Hematopoietic multipotent progenitor cell treated with erythropoietin and hydrocortisone succinate and interleukin-3 and kit ligand, for 6 days (in vitro differentiated cells): Measurements from ENCODE around the gene KRT20.
"Not testable (repeated sequence)": the region's sequence is repeated elsewhere in the genome, so short reads cannot be mapped to it uniquely, and the experiment has no call there.

ENCODE experiments used
- DNase-seq: peaks from one replicate; pipeline ENCODE4 v3.0.0-alpha.2; 2015

The KRT20 gene

GRCh38 chr17:40884708-40885512 is at the start of gene KRT20:
KRT20 (minus strand) TSS chr17:40885242; CDS start chr17:40885185, 57 bp downstream.
- DNase-seq, result peak; percentile 19

DNA sequence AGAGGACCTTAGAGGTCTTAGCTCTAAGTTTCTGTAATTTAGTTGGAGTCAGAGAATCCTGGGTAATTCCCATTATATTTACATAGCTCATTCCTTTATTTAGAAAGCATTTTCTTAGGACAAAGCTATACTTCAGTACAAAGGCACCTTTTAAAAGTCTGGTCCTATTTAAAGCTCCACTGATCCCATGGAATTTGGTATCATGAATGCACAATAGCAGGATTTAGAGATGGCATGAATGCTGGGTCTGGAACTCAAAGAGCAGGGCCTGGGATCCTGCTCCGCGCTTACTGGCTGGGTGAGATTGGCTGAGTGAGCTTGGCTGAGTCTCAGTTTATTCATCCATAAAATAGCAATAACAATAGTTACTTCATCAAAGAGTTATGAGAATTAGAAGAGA is 47.6 kb upstream of the KRT20 start:
- DNase-seq, result no peak

DNA sequence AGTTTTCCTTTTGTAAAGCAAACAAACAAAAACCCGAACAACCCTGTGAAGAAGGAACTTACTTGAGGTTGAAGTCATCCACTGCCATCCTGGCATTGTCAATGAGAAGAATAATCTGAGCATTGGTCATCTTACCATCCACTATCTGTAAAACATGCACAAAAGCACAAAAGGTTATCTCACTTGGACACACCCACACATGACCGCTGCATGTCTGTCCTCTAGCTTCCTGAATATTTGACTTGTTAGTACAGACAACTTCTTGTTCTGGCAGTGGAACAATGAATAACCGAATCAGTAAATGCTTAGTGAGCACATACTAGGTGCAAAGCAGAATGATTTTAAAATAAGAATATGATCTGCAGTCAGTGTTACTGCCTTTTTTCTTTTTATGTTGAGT is 46.3 kb upstream of the KRT20 start:
- no peak for DNase-seq

- no peak for DNase-seq
Observed at GRCh38 chr17:40926341-40926740, 41.3 kb upstream of the KRT20 start.

DNA sequence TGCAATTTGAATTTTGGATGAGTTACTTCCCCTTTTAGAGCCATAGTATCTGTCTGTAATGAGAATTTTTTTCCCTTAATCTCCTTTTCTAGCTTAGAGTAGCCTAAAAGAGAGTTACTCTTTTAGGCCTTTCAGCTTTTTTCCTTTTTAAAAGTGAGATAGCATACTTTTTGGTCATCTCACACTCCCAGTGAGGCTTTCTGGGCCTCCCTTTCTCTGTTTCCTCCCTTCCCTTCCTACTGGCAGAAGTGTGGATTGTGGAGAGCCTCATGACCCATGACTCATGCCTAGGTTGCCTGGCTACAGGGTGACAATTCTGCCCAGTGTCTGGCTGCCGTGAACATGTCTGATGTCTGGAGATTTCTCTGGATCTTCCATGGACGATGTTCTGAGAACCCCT is 37.2 kb upstream of the KRT20 start:
- DNase-seq, result no peak

DNA sequence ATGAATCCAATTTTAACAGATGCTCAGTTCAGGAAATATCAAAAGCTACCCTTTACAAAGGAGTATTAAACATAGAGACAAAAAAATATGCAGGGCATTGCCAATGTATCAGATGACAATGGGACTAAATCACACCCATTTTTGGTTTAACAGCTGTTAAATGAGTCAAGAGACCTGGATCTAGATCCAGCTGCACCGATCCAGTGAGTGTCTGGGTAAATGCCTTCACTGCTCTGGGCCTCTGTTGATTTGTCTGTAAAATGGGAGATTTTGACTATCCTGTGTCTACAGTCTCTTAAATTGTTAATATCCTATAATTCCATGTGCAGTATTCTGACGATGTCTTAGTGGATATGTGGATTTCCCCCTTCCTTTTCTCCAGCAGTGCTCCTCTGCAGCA is 36.0 kb upstream of the KRT20 start:
- DNase-seq, result no peak

DNA sequence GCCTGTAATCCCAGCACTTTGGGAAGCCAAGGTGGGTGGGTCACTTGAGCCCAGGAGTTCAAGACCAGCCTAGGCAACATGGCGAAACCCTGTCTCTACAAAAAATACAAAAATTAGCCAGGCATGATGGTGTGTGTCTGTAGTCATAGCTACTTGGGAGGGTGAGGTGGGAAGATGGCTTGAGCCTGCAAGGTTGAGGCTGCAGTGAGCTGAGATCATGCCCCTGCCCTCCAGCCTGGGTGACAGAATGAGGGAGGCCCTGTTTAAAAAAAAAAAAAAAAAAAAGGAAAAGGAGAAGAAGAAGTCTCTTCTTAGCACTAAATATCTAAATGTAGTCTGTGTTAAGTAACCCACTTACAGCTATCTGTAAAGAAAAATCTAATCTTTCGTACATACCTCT is 32.1 kb upstream of the KRT20 start:
- DNase-seq, result not testable (repeated sequence)

- no peak for DNase-seq
Observed at GRCh38 chr17:40916366-40916765, 31.3 kb upstream of the KRT20 start.

DNA sequence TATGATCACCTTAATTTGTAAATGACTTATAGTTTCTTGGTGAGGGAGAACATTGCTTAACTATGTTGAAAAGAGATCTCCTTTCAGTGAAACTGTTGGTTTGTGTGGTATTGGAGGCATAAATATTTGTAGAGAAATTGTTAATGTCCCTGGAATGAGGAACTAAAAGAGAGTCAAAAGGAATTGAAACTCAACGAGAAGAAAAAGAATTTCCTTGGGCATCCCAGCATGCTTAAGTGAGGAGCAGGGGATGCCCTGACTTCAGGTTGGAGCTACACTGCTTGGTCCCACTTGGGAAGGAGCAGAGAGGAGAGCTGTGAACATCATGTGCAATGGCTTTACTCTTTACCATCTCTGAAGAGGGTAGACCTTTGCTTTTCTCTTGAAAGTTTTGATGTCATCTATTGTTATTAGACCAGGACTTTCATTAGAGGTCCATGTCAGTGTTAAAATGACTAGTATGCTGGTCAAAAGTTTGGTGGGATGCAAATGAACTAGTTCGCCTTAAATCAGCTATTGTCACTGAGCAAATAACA is 30.7 kb upstream of the KRT20 start:
- DNase-seq, result no peak

GRCh38 chr17:40915199-40915661 is 30.2 kb upstream of the KRT20 start:
- no peak for DNase-seq

DNA sequence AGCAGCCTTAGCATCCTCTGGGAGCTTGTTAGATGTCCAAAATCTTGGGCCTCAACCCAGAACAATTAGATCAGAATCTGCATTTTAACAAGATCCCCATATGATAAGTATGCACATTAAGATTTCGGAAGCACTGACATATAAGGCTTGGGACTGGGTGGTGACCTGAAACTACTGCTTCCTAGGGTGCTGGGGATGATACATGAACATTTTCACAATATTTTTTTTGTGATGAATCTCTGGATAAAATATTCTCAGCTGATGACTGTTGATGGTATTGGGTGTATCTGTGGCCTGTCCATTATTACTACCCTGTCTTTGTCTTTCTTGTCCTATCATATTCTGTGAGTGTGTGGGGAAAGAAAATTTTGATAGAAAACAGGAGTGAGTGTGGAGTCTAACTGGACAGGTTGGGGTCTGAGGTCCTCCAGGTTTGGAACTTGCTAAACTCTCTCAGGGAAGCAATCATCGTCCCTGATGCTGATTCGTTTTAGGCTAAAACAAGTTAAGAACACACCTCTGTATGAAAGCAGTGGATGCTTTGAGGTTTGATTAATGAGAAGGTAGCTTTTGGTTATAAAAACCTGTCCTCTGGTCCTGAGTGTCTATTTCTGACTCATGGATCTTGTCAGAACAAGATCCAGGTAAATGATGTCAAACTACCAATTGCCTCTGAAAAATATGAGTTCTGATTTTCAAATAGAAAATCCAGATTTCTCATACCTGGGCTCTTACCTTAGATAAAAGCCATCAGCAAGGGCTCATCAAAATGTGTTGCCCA is 29.2 kb upstream of the KRT20 start:
- no peak for DNase-seq

GRCh38 chr17:40912486-40913210 is 27.6 kb upstream of the KRT20 start:
- no peak for DNase-seq

GRCh38 chr17:40910441-40910841 is 25.4 kb upstream of the KRT20 start:
- DNase-seq, result no peak

- DNase-seq, result no peak
Observed at GRCh38 chr17:40909755-40910154, 24.7 kb upstream of the KRT20 start.

DNA sequence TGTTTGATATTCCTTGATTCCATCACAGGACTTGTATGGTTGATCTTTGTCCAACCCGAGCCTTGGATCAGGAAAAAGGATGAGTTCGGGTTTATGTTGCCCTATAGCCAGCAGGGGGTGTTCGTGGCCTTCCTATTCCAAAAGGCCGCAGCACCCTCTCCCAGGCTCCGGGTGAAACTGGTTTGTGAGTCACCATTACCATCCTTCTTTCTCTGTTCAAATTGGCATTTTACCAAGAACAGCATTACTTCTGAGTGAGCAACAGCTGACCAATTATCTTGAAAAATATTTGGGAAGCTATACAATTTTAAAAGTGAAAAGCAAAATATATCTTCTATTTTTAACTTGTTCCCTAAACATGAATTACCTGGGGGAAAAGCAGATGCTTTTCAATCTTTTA is 24.3 kb upstream of the KRT20 start:
- peak; percentile 88 for DNase-seq

DNA sequence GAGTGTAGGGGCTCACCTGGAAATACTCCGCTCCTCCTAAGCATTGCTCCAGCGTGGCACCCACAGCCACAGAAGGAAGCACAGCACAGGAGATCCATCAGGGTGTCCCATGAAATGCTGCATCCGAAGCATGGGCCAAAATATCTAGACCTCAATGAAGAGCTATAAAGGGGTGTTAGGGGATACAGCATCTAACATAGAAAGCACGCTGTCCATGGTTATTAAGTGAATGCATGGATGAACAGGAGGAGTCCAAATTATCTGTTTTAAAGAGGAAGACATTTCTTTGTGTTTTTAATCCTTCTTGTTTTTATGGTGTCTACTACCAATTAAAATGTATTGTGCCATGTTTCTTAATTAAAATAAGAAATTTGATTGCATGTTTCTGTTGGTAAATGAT is 21.6 kb upstream of the KRT20 start:
- no peak for DNase-seq

DNA sequence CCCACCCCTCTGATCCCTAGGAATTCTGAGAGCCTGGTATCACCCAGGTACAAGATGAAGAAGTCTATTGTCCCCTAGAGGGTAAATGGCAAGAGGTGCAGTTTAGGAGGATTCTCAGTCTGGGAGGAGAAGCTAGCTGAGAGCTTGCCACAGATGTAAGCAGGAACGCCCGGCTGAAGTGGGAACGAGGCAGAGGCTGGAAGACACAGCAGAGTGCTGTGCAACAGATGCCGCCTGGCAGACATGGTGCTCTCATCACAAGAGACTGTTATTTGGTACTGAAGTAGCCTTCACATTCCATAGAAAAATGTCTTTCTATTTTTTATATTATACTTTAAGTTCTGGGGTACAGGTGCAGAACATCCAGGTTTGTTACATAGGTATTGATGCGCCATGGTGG is 20.3 kb upstream of the KRT20 start:
- DNase-seq, result no peak

DNA sequence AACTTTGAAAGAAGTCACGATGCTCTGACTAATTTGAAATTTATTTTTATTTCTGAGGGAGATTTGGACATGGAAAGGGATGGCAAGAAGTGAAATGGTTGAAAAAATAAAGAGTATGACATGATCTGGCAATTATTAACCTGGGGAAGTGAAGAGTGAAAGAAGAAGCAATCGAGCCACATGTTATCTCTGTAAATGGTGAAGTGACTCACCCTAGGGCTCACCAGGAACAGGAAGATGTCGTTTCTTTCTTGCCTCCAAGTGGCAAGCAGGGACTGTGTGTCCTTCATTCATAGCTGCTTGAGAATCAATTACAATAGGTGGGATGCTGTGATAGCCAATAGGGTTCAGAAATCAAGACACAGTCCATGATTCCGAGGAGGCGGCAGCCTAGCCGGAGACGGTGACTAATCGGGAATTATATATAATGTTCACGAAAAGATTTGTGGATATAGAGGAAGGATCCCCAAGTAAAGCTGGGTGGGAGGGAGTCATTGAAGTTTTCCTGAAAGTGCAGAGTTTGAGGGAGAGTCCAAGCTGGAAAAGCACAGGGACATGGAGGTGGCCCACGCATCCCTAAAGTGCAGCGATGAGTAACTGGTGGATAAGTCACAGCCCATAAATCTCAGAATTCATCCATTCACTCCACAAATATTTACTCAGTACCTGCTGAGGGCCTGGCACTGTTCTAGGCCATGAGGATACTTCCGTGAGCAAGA is 18.2 kb upstream of the KRT20 start:
- DNase-seq, result no peak

GRCh38 chr17:40902498-40902897 is 17.5 kb upstream of the KRT20 start:
- DNase-seq, result no peak

GRCh38 chr17:40901981-40902474 is 17.0 kb upstream of the KRT20 start:
- no peak for DNase-seq

DNA sequence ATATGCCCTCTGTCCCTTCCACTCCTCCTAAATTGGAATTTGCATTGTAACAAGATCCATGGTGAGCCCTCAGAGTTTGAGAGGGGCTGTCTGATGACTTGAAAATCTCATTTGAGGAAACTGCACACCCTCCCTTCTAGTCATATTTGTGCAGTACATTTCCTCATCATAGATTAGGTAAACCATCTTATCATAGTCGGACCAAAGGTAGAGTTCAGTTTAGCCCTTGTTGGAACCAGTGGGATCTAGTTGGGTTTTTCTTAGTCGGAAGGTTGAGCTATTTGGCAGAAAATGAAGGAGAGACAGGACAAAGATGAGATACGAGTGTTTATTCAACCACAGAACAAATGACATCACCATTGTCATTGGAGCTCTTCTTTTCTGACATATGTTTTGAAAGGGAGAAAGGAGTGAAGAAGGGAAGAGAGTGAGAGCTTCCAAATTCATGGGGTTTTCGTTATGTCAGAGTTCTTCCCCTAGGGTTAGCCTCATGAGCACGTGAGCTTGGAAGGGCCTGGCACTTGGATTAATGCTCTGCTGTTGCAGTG is 15.8 kb upstream of the KRT20 start:
- no peak for DNase-seq

DNA sequence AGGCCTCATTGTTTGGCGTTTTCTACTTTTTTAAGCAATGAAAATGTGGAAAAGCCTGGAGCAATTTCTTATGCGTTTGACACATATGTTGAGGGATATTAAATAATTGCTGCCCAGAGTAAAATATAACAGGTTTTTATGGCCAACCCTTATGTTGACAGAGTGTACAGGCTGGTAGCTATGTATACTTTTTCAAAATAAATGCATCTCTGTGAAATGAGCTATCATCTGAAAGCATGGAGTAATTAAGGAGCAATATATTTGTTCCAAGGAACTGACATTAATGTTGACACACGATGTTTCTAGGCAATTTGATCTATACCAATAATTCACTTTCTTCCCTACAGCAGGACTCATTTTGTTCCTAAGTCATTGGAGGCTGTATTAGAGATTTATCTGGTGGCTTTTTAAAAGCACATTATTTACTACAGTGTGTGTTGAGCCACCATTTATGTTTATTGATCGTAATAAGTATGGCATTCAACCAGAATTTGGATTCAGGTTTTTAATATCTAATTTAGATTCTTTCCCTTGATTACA is 11.9 kb upstream of the KRT20 start:
- DNase-seq, result no peak
